C4-2B (cell line): ENCODE measurements around the gene KRTAP4-2.

Source experiments
- CTCF ChIP-seq: fragments of 450-650 bp; conservative IDR thresholded peaks from 2 replicates; pipeline ENCODE4 v1.5.1; 2017; ENCODE audit warnings: mild to moderate bottlenecking
- ZFX ChIP-seq: fragments of 450-650 bp; IDR thresholded peaks from 2 replicates; pipeline ENCODE4 v1.6.1; 2017

GRCh38 chr17:41196068-41196467, 18.0 kb upstream of the KRTAP4-2 start:
- TF ChIP-seq CTCF (no peak), ZFX (no peak)
